Suprapubic skin (tissue), 4 donors: ENCODE results near the gene DEGS2.

Experiments
- CTCF ChIP-seq, 2 donors: fragments of 200-600 bp in 1 of 2; fragments of 450-650 bp in 1 of 2; sonication (generic) in 1 of 2; IDR thresholded peaks; one replicate each; pipeline ENCODE4 v1.5.1; 2016 to 2019; ENCODE audit warnings: antibody characterized with exemption in 2 of 2, mild to moderate bottlenecking in 1 of 2, moderate library complexity in 1 of 2
- POLR2A ChIP-seq, 2 donors: fragments of 450-650 bp; IDR thresholded peaks; one replicate each; pipeline ENCODE4 v1.6.1; 2017; ENCODE audit warnings: antibody characterized with exemption in 2 of 2, mild to moderate bottlenecking in 2 of 2, moderate library complexity in 2 of 2
- POLR2AphosphoS5 ChIP-seq, 3 donors: sonication (generic); formaldehyde crosslinking; IDR thresholded peaks; one replicate each; pipeline ENCODE4 v1.6.1; 2017; ENCODE audit warnings: antibody characterized with exemption in 3 of 3

GRCh38 chr14:100106250-100107112 lies 53.0 kb downstream of the DEGS2 start:
- TF ChIP-seq POLR2AphosphoS5 (IDR thresholded peaks at IDR 0.05) (no peak), POLR2A (IDR thresholded peaks at IDR 0.05) (no peak), CTCF (IDR thresholded peaks at IDR 0.05) (no peak)
